ENCODE results near the gene SLC20A1. TPM values are rescaled to one million over a fixed set of nuclear protein-coding genes. Genes with fewer than 3 reads are reported as not detected.

SLC20A1 gene
- total RNA-seq, 1 experiment from 2014 or later: 209 TPM

GRCh38 chr2:112640467-112640799, 5.3 kb upstream of the SLC20A1 start:
- CTCF ChIA-PET: no interaction called here

GRCh38 chr2:112640800-112641675, 4.7 kb upstream of the SLC20A1 start:
- Histone ChIP-seq H3K27ac (ENCODE audit: low read length) (peak overlapping the region; percentile 99), H3K9ac (ENCODE audit: low read length) (peak overlapping the region; percentile 79), H3K4me1 (ENCODE audit: insufficient read depth, low read length) (peaks cover 54% of the 10 kb centered on the region), H3K36me3 (ENCODE audit: low read depth, low read length) (no peaks in the 10 kb centered on the region), H3K9me3 (ENCODE audit: low read length) (no peaks in the 10 kb centered on the region), H3K9me2 (replicated peaks; ENCODE audit: low read length) (no peaks in the 10 kb centered on the region), H4K20me1 (ENCODE audit: low read length) (no peaks in the 10 kb centered on the region), H3K27me3 (ENCODE audit: low read length) (no peaks in the 10 kb centered on the region), H3K4me3 (ENCODE audit: low read length) (peak overlapping the region; percentile 34; the same call in 1 of the 2 replicates), H3K79me2 (ENCODE audit: low read length) (peaks cover 9% of the 10 kb centered on the region), H2AFZ (ENCODE audit: low read length) (peak overlapping the region; percentile 11; the same call in 1 of the 2 replicates), H3F3A (ENCODE audit: low read length, unreplicated experiment) (peaks cover 18% of the 10 kb centered on the region), H3K4me2 (ENCODE audit: low read length) (peak overlapping the region; percentile 73)
- BruUV-seq (replicated peaks): TSS peak; percentile 50
- TF ChIP-seq EZH2 (IDR thresholded peaks at IDR 0.05; ENCODE audit: low read length, unreplicated experiment) (no peak), EZH2phosphoT487 (IDR thresholded peaks at IDR 0.05; ENCODE audit: borderline replicate concordance, low read length) (no peak), CTCF (conservative IDR thresholded peaks at IDR 0.05; ENCODE audit: low read depth, low read length) (no peak)
- ChIA-PET CTCF (no interaction called here), POLR2A (ENCODE audit: unreplicated experiment) (no interaction called here)
- ATAC-seq: peak; percentile 50
- DNase-seq: peak; percentile 91
- intact Hi-C loops (cut with micrococcal nuclease): loop anchor here (1.0 to 5.0 kb wide), 2 partner anchors 14 to 86 kb away; no protein-coding TSS in a partner anchor

More at GRCh38 chr2:112640467-112640799, 5.3 kb upstream of the SLC20A1 start:
- Histone ChIP-seq H3K9me3 (ENCODE audit: low read length) (no peaks in the 10 kb centered on the region), H3K9ac (ENCODE audit: low read length) (peak overlapping the region; percentile 68), H4K20me1 (ENCODE audit: low read length) (no peaks in the 10 kb centered on the region), H3K4me1 (ENCODE audit: insufficient read depth, low read length) (peaks cover 54% of the 10 kb centered on the region), H3K4me3 (ENCODE audit: low read length) (peak overlapping the region; percentile 18; the same call in 1 of the 2 replicates), H3F3A (ENCODE audit: low read length, unreplicated experiment) (peaks cover 18% of the 10 kb centered on the region), H3K36me3 (ENCODE audit: low read depth, low read length) (no peaks in the 10 kb centered on the region), H3K4me2 (ENCODE audit: low read length) (peak overlapping the region; percentile 73), H2AFZ (ENCODE audit: low read length) (peak overlapping the region; percentile 11; the same call in 1 of the 2 replicates), H3K79me2 (ENCODE audit: low read length) (0 out of 2 replicates have a peak, but pooled peaks cover 6% of the 10 kb centered on the region), H3K27me3 (ENCODE audit: low read length) (no peaks in the 10 kb centered on the region), H3K27ac (ENCODE audit: low read length) (peak overlapping the region; percentile 99), H3K9me2 (replicated peaks; ENCODE audit: low read length) (no peaks in the 10 kb centered on the region)
- POLR2A ChIA-PET (ENCODE audit: unreplicated experiment): no interaction called here
- DNase-seq: no peak
- TF ChIP-seq CTCF (conservative IDR thresholded peaks at IDR 0.05; ENCODE audit: low read depth, low read length): no peak
- TF ChIP-seq EZH2 (IDR thresholded peaks at IDR 0.05; ENCODE audit: low read length, unreplicated experiment): no peak
- TF ChIP-seq EZH2phosphoT487 (IDR thresholded peaks at IDR 0.05; ENCODE audit: borderline replicate concordance, low read length): no peak
- BruUV-seq (replicated peaks): no TSS peak
- intact Hi-C loops (cut with micrococcal nuclease): loop anchor here (1.0 to 5.0 kb wide), 2 partner anchors 13 to 87 kb away; no protein-coding TSS in a partner anchor
- peak; percentile 25 for ATAC-seq

- H3K36me3 ChIP-seq (ENCODE audit: low read depth, low read length): peaks cover 1% of the 10 kb centered on the region
- H3K79me2 ChIP-seq (ENCODE audit: low read length): peaks cover 16% of the 10 kb centered on the region
- H3K27me3 ChIP-seq (ENCODE audit: low read length): no peaks in the 10 kb centered on the region
- CTCF ChIA-PET: no interaction called here
- H3K4me3 ChIP-seq (ENCODE audit: low read length): no peak overlapping the region
- TF ChIP-seq EZH2 (IDR thresholded peaks at IDR 0.05; ENCODE audit: low read length, unreplicated experiment) (no peak), CTCF (conservative IDR thresholded peaks at IDR 0.05; ENCODE audit: low read depth, low read length) (no peak), EZH2phosphoT487 (IDR thresholded peaks at IDR 0.05; ENCODE audit: borderline replicate concordance, low read length) (no peak)
- peaks cover 1% of the 10 kb centered on the region for H4K20me1 ChIP-seq (ENCODE audit: low read length)
- H3F3A ChIP-seq (ENCODE audit: low read length, unreplicated experiment): peaks cover 18% of the 10 kb centered on the region
- peak overlapping the region; percentile 73 for H3K4me2 ChIP-seq (ENCODE audit: low read length)
- no peaks in the 10 kb centered on the region for H3K9me3 ChIP-seq (ENCODE audit: low read length)
- no peak overlapping the region for H2AFZ ChIP-seq (ENCODE audit: low read length)
- BruUV-seq (replicated peaks): no TSS peak
- H3K4me1 ChIP-seq (ENCODE audit: insufficient read depth, low read length): peaks cover 54% of the 10 kb centered on the region
- intact Hi-C loops (cut with micrococcal nuclease): loop anchor here (5.0 kb wide), 1 partner anchor 86 kb away; no protein-coding TSS in a partner anchor
- H3K9ac ChIP-seq (ENCODE audit: low read length): peak overlapping the region; percentile 79
- ATAC-seq (no peak), DNase-seq (no peak)
- no peaks in the 10 kb centered on the region for H3K9me2 ChIP-seq (replicated peaks; ENCODE audit: low read length)
- H3K27ac ChIP-seq (ENCODE audit: low read length): peak overlapping the region; percentile 99
- POLR2A ChIA-PET (ENCODE audit: unreplicated experiment): no interaction called here
Measured at GRCh38 chr2:112641701-112642100, 4.0 kb upstream of the SLC20A1 start.

All from PC-3 (cell line).